Chondrocyte (in vitro differentiated cells): ENCODE results near the gene NPAS3. TPM values are rescaled to one million over a fixed set of nuclear protein-coding genes. Genes with fewer than 3 reads are reported as not detected.

Experiments used
- DNase-seq: peaks from one replicate; pipeline ENCODE4 v3.0.0; 2021; ENCODE audit warnings: mixed read lengths, low spot score
- H3K27ac Mint-ChIP-seq: one replicate; pipeline ENCODE4 v1.8.0; 2021; ENCODE audit warnings: mild to moderate bottlenecking, moderate library complexity, mixed read lengths; ENCODE audit not compliant: unreplicated experiment
- H3K27me3 Mint-ChIP-seq: 2 replicates; pipeline ENCODE4 v1.8.0; 2021; ENCODE audit warnings: low read depth, mixed read lengths
- H3K36me3 Mint-ChIP-seq: 2 replicates; pipeline ENCODE4 v1.8.0; 2021; ENCODE audit warnings: low read depth, mixed read lengths
- H3K4me1 Mint-ChIP-seq: 2 replicates; pipeline ENCODE4 v1.8.0; 2021; ENCODE audit warnings: low read depth, mild to moderate bottlenecking, mixed read lengths
- H3K4me3 Mint-ChIP-seq: one replicate; pipeline ENCODE4 v1.8.0; 2021; ENCODE audit warnings: mild to moderate bottlenecking, moderate library complexity, mixed read lengths; ENCODE audit not compliant: unreplicated experiment
- H3K9me3 Mint-ChIP-seq: 2 replicates; pipeline ENCODE4 v1.8.0; 2021; ENCODE audit warnings: low read depth, mixed read lengths
- CTCF ChIP-seq: fragments of 200-600 bp; sonication (generic); IDR thresholded peaks from 2 replicates; pipeline ENCODE4 v1.5.0; 2021; ENCODE audit warnings: antibody characterized with exemption, mild to moderate bottlenecking, moderate library complexity
- total RNA-seq: library from RNA; stranded (reverse); gene quantifications from 3 replicates; pipeline ENCODE4 v1.2.1, GENCODE V29; 2021

The NPAS3 gene
- total RNA-seq, 1 donor from 2014 or later = 2.6 TPM

DNA sequence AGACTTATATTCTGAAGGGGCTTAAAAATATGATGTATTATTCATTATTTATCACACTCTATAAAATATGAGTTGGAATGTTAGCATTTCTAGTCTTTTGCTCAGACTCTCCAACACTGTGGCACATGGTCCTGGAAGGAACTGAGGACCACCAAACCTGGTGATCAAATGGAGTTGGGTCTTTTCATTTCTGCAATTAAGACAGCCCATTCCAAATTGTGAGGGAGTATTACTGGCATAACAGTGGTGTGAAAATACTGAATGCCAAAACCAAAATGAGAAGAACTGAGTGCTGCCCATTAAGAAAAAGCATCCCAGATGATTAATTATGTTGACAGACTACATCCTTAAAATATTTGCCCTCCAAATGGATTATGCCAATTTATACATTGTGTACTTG is 90.8 kb downstream of the NPAS3 start:
- no peak for TF ChIP-seq CTCF
- Mint-ChIP-seq H3K9me3 (peaks cover 2% of the 10 kb centered on the region), H3K4me1 (peaks cover 17% of the 10 kb centered on the region), H3K36me3 (no peaks in the 10 kb centered on the region), H3K27me3 (no peaks in the 10 kb centered on the region), H3K27ac (no peak overlapping the region), H3K4me3 (no peak overlapping the region)
- DNase-seq = no peak

GRCh38 chr14:33030386-33030785 is 91.7 kb downstream of the NPAS3 start:
- Mint-ChIP-seq H3K4me3 (no peak overlapping the region), H3K4me1 (peaks cover 17% of the 10 kb centered on the region), H3K27ac (no peak overlapping the region), H3K9me3 (peaks cover 2% of the 10 kb centered on the region), H3K36me3 (no peaks in the 10 kb centered on the region), H3K27me3 (no peaks in the 10 kb centered on the region)
- TF ChIP-seq CTCF = no peak
- DNase-seq = no peak

DNA sequence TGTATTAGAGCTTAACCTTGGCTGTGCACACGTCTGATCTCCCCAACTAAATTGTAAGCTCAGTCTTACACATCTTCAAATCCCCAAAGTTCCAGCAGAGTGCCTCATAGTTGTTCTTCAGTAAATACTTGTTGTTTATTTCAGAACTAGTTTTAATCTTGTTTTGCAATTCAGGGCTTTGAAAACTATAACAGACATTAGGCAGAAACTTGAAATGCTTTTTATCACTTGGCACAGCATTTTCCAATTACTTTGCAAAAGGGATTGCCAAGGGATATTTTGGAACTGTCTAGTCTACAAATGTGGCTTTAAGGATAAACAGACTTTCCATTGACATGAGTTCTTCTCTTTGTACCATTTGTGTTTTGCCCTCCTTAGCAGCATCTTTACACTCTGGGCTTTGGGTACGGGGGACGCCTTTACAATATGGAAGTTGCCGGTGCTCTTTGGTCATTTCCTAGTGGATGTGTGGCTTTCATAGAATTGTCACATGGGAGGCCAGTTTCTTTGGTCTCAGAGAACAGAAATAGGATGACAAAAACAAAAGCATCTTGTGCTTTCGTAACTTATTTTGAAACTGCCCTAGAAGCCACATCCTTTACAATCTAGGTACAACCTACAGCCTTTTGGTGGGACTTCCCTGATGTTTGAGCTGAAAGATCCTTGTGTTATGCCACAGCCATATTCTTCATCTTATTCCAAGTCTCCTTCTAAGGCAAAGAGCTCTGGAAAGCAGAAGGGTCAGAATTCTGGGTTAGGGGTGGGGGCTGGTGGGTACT is 96.9 kb downstream of the NPAS3 start:
- no peaks in the 10 kb centered on the region for H3K27me3 Mint-ChIP-seq
- H3K27ac Mint-ChIP-seq = no peak overlapping the region
- no peak overlapping the region for H3K4me3 Mint-ChIP-seq
- no peak for TF ChIP-seq CTCF
- H3K4me1 Mint-ChIP-seq = peaks cover 8% of the 10 kb centered on the region
- no peak for DNase-seq
- H3K36me3 Mint-ChIP-seq = no peaks in the 10 kb centered on the region
- H3K9me3 Mint-ChIP-seq = no peaks in the 10 kb centered on the region

DNA sequence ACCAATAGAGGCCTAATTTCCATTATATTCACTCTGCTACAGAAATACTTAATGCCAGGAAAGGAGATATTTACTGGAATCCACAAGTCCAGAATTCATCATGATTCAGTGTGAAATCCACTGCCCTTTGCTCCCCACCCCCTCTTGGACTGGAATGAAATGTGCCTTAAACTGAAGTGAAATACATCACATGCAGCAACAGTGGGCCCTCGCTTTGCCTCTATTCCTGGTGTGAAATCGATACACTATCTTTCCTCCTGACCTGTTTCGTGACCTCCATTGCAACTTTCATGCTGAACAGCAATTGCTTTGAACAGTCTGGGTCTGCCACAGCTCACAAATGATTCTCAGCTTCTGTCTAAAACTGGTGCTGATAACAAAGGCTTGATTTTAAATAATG is 100.6 kb downstream of the NPAS3 start:
- Mint-ChIP-seq H3K9me3 (peaks cover 11% of the 10 kb centered on the region), H3K36me3 (peaks cover 2% of the 10 kb centered on the region), H3K27ac (no peak overlapping the region), H3K27me3 (no peaks in the 10 kb centered on the region), H3K4me3 (no peak overlapping the region), H3K4me1 (peaks cover 14% of the 10 kb centered on the region)
- no peak for TF ChIP-seq CTCF
- no peak for DNase-seq

DNA sequence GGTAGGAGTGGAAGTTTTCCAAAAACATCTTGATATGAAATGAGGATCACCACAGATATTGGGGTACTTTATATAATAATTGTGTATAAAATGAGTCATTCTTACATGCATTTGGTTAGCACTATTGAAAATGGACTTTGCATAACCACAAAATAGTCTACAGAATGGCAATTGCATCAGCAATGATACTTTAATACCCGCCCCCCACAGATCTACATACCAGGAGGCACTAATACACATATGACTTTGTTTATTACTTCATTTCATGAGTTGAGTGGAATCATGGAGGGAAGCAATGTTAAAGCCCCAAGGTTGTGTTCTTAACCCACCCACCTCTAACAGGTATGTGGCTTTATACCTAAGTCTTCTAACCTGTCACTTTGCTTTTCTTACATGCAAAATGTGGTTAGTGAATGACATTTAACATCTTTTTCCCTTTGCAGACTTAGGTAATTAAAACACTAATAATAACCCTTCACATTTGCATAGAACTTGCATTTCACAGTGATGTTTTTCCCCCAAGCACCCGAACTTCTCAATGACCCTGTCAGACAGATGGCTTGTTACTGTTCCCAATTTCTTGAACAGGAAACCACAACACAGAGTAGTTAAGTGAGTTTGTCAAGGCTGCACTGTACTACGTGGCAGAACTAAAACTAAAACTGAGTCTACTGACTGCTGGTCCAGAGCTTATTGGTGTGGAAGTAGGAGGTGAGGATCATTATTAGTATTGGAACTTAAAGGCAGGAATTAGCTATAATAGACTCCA is 101.9 kb downstream of the NPAS3 start:
- DNase-seq = no peak
- H3K4me1 Mint-ChIP-seq = peaks cover 14% of the 10 kb centered on the region
- H3K27ac Mint-ChIP-seq = no peak overlapping the region
- H3K9me3 Mint-ChIP-seq = peaks cover 23% of the 10 kb centered on the region
- no peak overlapping the region for H3K4me3 Mint-ChIP-seq
- no peaks in the 10 kb centered on the region for H3K27me3 Mint-ChIP-seq
- H3K36me3 Mint-ChIP-seq = peaks cover 2% of the 10 kb centered on the region
- no peak for TF ChIP-seq CTCF
